Activated naive CD4-positive, alpha-beta T cell treated with anti-CD3 and anti-CD28 coated beads, Interleukin-2, amount 50 U/mL, for 24 hours (primary cell): ENCODE results near the gene METTL9.
"Not testable (repeated sequence)": the region's sequence is repeated elsewhere in the genome, so short reads cannot be mapped to it uniquely, and the experiment has no call there.

Source experiments
- H3K27ac Mint-ChIP-seq: one replicate; pipeline ENCODE4 v1.8.0; 2021; ENCODE audit warnings: mild to moderate bottlenecking, mixed read lengths
- H3K27me3 Mint-ChIP-seq: one replicate; pipeline ENCODE4 v1.8.0; 2021; ENCODE audit warnings: mixed read lengths
- H3K36me3 Mint-ChIP-seq: one replicate; pipeline ENCODE4 v1.8.0; 2021; ENCODE audit warnings: mixed read lengths
- H3K4me1 Mint-ChIP-seq: one replicate; pipeline ENCODE4 v1.8.0; 2021; ENCODE audit warnings: mixed read lengths
- H3K4me3 Mint-ChIP-seq: one replicate; pipeline ENCODE4 v1.8.0; 2021; ENCODE audit warnings: mild to moderate bottlenecking, mixed read lengths
- H3K9me3 Mint-ChIP-seq: one replicate; pipeline ENCODE4 v1.8.0; 2021; ENCODE audit warnings: mixed read lengths

Gene METTL9

GRCh38 chr16:21599122-21600030, at the start of gene METTL9:
Gene METTL9 (plus strand): TSS chr16:21599577. CDS start chr16:21599734, 157 bp downstream.
- Mint-ChIP-seq H3K27me3 (no peaks in the 10 kb centered on the region), H3K27ac (peak within 1 kb of the TSS; percentile 96), H3K36me3 (no peaks in the 10 kb centered on the region), H3K4me1 (peaks cover 56% of the 10 kb centered on the region), H3K9me3 (no peaks in the 10 kb centered on the region), H3K4me3 (peak within 1 kb of the TSS; percentile 99)

- not testable (repeated sequence) for H3K27ac Mint-ChIP-seq
These were observed 49.4 kb upstream of the METTL9 start for GRCh38 chr16:21549975-21550374.

GRCh38 chr16:21550435-21550834, 48.9 kb upstream of the METTL9 start:
- not testable (repeated sequence) for H3K4me3 Mint-ChIP-seq, H3K9me3 Mint-ChIP-seq, H3K36me3 Mint-ChIP-seq, H3K27me3 Mint-ChIP-seq, H3K27ac Mint-ChIP-seq
- peaks cover 12% of the 10 kb centered on the region for H3K4me1 Mint-ChIP-seq

More at GRCh38 chr16:21549975-21550374, 49.4 kb upstream of the METTL9 start:
- H3K36me3 Mint-ChIP-seq, H3K4me3 Mint-ChIP-seq, H3K27me3 Mint-ChIP-seq, H3K9me3 Mint-ChIP-seq: not testable (repeated sequence)
- H3K4me1 Mint-ChIP-seq, result peaks cover 12% of the 10 kb centered on the region

- not testable (repeated sequence) for H3K36me3 Mint-ChIP-seq, H3K9me3 Mint-ChIP-seq, H3K27me3 Mint-ChIP-seq, H3K4me3 Mint-ChIP-seq, H3K27ac Mint-ChIP-seq
- H3K4me1 Mint-ChIP-seq, result peaks cover 12% of the 10 kb centered on the region
These were observed 48.3 kb upstream of the METTL9 start for GRCh38 chr16:21551076-21551475.

GRCh38 chr16:21551600-21551999, 47.8 kb upstream of the METTL9 start:
- not testable (repeated sequence) for H3K27ac Mint-ChIP-seq, H3K9me3 Mint-ChIP-seq, H3K36me3 Mint-ChIP-seq, H3K27me3 Mint-ChIP-seq, H3K4me3 Mint-ChIP-seq
- peaks cover 12% of the 10 kb centered on the region for H3K4me1 Mint-ChIP-seq

- Mint-ChIP-seq H3K4me3 (peak overlapping the region; percentile 4), H3K4me1 (peaks cover 12% of the 10 kb centered on the region)
- H3K27me3 Mint-ChIP-seq, H3K9me3 Mint-ChIP-seq, H3K27ac Mint-ChIP-seq, H3K36me3 Mint-ChIP-seq: not testable (repeated sequence)
These were observed 45.7 kb upstream of the METTL9 start for GRCh38 chr16:21553481-21554296.

GRCh38 chr16:21554795-21555585, 44.4 kb upstream of the METTL9 start:
- Mint-ChIP-seq H3K27me3 (no peaks in the 10 kb centered on the region), H3K27ac (peak overlapping the region; percentile 23), H3K9me3 (no peaks in the 10 kb centered on the region), H3K4me1 (peaks cover 12% of the 10 kb centered on the region), H3K36me3 (no peaks in the 10 kb centered on the region), H3K4me3 (peak overlapping the region; percentile 61)

GRCh38 chr16:21555621-21556020, 43.8 kb upstream of the METTL9 start:
- Mint-ChIP-seq H3K27ac (peak overlapping the region; percentile 23), H3K4me1 (peaks cover 12% of the 10 kb centered on the region)
- H3K9me3 Mint-ChIP-seq, H3K27me3 Mint-ChIP-seq, H3K36me3 Mint-ChIP-seq, H3K4me3 Mint-ChIP-seq: not testable (repeated sequence)

- peaks cover 12% of the 10 kb centered on the region for H3K4me1 Mint-ChIP-seq
- not testable (repeated sequence) for H3K27ac Mint-ChIP-seq, H3K4me3 Mint-ChIP-seq
These were observed 43.3 kb upstream of the METTL9 start for GRCh38 chr16:21556026-21556595.

GRCh38 chr16:21556651-21557241, 42.6 kb upstream of the METTL9 start:
- not testable (repeated sequence) for H3K4me3 Mint-ChIP-seq, H3K27me3 Mint-ChIP-seq, H3K27ac Mint-ChIP-seq, H3K36me3 Mint-ChIP-seq, H3K9me3 Mint-ChIP-seq
- peaks cover 12% of the 10 kb centered on the region for H3K4me1 Mint-ChIP-seq

More at GRCh38 chr16:21556026-21556595, 43.3 kb upstream of the METTL9 start:
- not testable (repeated sequence) for H3K9me3 Mint-ChIP-seq, H3K36me3 Mint-ChIP-seq, H3K27me3 Mint-ChIP-seq

- Mint-ChIP-seq H3K4me1 (no peaks in the 10 kb centered on the region), H3K4me3 (no peak overlapping the region), H3K9me3 (no peaks in the 10 kb centered on the region), H3K36me3 (no peaks in the 10 kb centered on the region), H3K27me3 (no peaks in the 10 kb centered on the region), H3K27ac (no peak overlapping the region)
These were observed 38.9 kb upstream of the METTL9 start for GRCh38 chr16:21560462-21560861.

GRCh38 chr16:21563676-21564075, 35.7 kb upstream of the METTL9 start:
- H3K27me3 Mint-ChIP-seq, result no peaks in the 10 kb centered on the region
- H3K4me1 Mint-ChIP-seq, result no peaks in the 10 kb centered on the region
- H3K27ac Mint-ChIP-seq, result no peak overlapping the region
- no peaks in the 10 kb centered on the region for H3K36me3 Mint-ChIP-seq
- H3K9me3 Mint-ChIP-seq, result no peaks in the 10 kb centered on the region
- no peak overlapping the region for H3K4me3 Mint-ChIP-seq

GRCh38 chr16:21564367-21564766, 35.0 kb upstream of the METTL9 start:
- H3K27me3 Mint-ChIP-seq, H3K27ac Mint-ChIP-seq, H3K9me3 Mint-ChIP-seq, H3K36me3 Mint-ChIP-seq, H3K4me3 Mint-ChIP-seq, H3K4me1 Mint-ChIP-seq: not testable (repeated sequence)

GRCh38 chr16:21565507-21565860, 33.9 kb upstream of the METTL9 start:
- H3K9me3 Mint-ChIP-seq, result no peaks in the 10 kb centered on the region
- no peak overlapping the region for H3K4me3 Mint-ChIP-seq
- no peaks in the 10 kb centered on the region for H3K36me3 Mint-ChIP-seq
- H3K27ac Mint-ChIP-seq, result no peak overlapping the region
- H3K4me1 Mint-ChIP-seq, result no peaks in the 10 kb centered on the region
- H3K27me3 Mint-ChIP-seq, result peaks cover 1% of the 10 kb centered on the region
